Endothelial cell of umbilical vein (primary cell): ENCODE measurements around the gene TRMT112. TPM values are rescaled to one million over a fixed set of nuclear protein-coding genes. Genes with fewer than 3 reads are reported as not detected.
A peak's percentile ranks its signal among the peaks of the same experiment; 100 is the strongest.

Source experiments
- BruUV-seq: library from RNA; stranded (reverse); fragments of 400-500 nt; replicated peaks from 2 replicates; lab custom pipeline; 2021; lab: Mats Ljungman, UMichigan
- CTCF ChIA-PET: fragments of 300-600, 350-600 bp; sonication (Branson Sonifier 250); formaldehyde crosslinking; loops from one replicate; lab custom pipeline; 2021; ENCODE audit warnings: antibody characterized with exemption, inconsistent platforms; lab: Charles Lee
- POLR2A ChIA-PET: fragments of 300-600, 350-600 bp; sonication (Branson Sonifier 250); formaldehyde crosslinking; loops from one replicate; lab custom pipeline; 2021; ENCODE audit warnings: antibody characterized with exemption, inconsistent platforms; lab: Charles Lee
- DNase-seq: peaks from one replicate; pipeline ENCODE4 v3.0.0-alpha.2; 2011; ENCODE audit warnings: low read depth, low spot score
- FAIRE-seq: peaks from 2 replicates; lab custom pipeline; 2011; peaks lifted over from hg19 to GRCh38; lab: Jason Lieb, UNC
- H2AFZ ChIP-seq: 2 replicates; pipeline ENCODE4 v1.6.0; 2012; ENCODE audit warnings: low read depth, low read length, control low read depth, inconsistent platforms
- H3K27ac ChIP-seq: 2 replicates; pipeline ENCODE4 v1.5.1; 2011; ENCODE audit warnings: low read depth, mild to moderate bottlenecking, control low read depth, low read length, moderate library complexity; ENCODE audit not compliant: insufficient read depth
- H3K27me3 ChIP-seq, 2 experiments: 2 replicates each; pipeline versions ENCODE4 v1.6.0 to v1.6.1; 2011; ENCODE audit warnings: low read length in 2 of 2, mixed read lengths in 1 of 2; ENCODE audit not compliant: control insufficient read depth in 2 of 2, insufficient read depth in 2 of 2
- H3K36me3 ChIP-seq, 2 experiments: 2 replicates in 1 of 2; 3 replicates in 1 of 2; pipeline ENCODE4 v1.5.1; 2011; ENCODE audit warnings: low read length in 2 of 2, mild to moderate bottlenecking in 1 of 2, moderate library complexity in 1 of 2; ENCODE audit not compliant: control insufficient read depth in 2 of 2, insufficient read depth in 2 of 2; ENCODE audit errors: extremely low read depth in 1 of 2
- H3K4me1 ChIP-seq: 3 replicates; pipeline ENCODE4 v1.5.1; 2011; ENCODE audit warnings: mild to moderate bottlenecking, low read length; ENCODE audit not compliant: control insufficient read depth, insufficient read depth; ENCODE audit errors: extremely low read depth
- H3K4me2 ChIP-seq: 2 replicates; pipeline ENCODE4 v1.6.1; 2011; ENCODE audit warnings: low read length, control low read depth, mixed read lengths; ENCODE audit not compliant: insufficient read depth
- H3K4me3 ChIP-seq, 3 experiments: fragments of 200-600 bp in 1 of 3; sonication (generic), shearing (Covaris generic) in 1 of 3; replicated peaks in 1 of 3; 2 replicates each; pipeline ENCODE4 v1.5.1; 2011 to 2016; ENCODE audit warnings: control low read depth in 3 of 3, low read length in 3 of 3, mild to moderate bottlenecking in 2 of 3, inconsistent platforms in 1 of 3, low read depth in 1 of 3, moderate library complexity in 1 of 3; ENCODE audit not compliant: insufficient read depth in 1 of 3
- H3K79me2 ChIP-seq: 2 replicates; pipeline ENCODE4 v1.6.0; 2012; ENCODE audit warnings: low read length, inconsistent platforms; ENCODE audit not compliant: control insufficient read depth, insufficient read depth
- H3K9ac ChIP-seq: replicated peaks from 2 replicates; pipeline ENCODE3; 2011; ENCODE audit warnings: low read length, control low read depth; ENCODE audit not compliant: insufficient read depth; ENCODE audit errors: extremely low read depth
- H3K9me1 ChIP-seq: replicated peaks from 3 replicates; pipeline ENCODE4 v1.6.0; 2011; ENCODE audit warnings: mild to moderate bottlenecking, low read length; ENCODE audit not compliant: control insufficient read depth, insufficient read depth; ENCODE audit errors: extremely low read depth
- H3K9me3 ChIP-seq: replicated peaks from 2 replicates; pipeline ENCODE4 v1.5.1; 2012; ENCODE audit warnings: low read length, inconsistent platforms; ENCODE audit not compliant: control insufficient read depth, insufficient read depth
- H4K20me1 ChIP-seq: replicated peaks from 2 replicates; pipeline ENCODE3; 2011; ENCODE audit warnings: mild to moderate bottlenecking, low read length; ENCODE audit not compliant: control insufficient read depth, insufficient read depth; ENCODE audit errors: extremely low read depth
- CTCF ChIP-seq, 2 donors: IDR thresholded peaks; 1 replicate in 1 of 2; 2 replicates in 1 of 2; pipeline ENCODE4 v1.5.1; 2011; ENCODE audit warnings: low read length in 2 of 2, mild to moderate bottlenecking in 2 of 2, moderate library complexity in 2 of 2, control low read depth in 1 of 2, inconsistent platforms in 1 of 2, low read depth in 1 of 2; ENCODE audit not compliant: insufficient read depth in 1 of 2; ENCODE audit errors: extremely low read depth in 1 of 2
- FOS ChIP-seq: IDR thresholded peaks from 2 replicates; pipeline ENCODE4 v1.6.1; 2011; ENCODE audit warnings: mild to moderate bottlenecking, low read length, moderate library complexity, borderline replicate concordance; ENCODE audit not compliant: insufficient read depth
- GATA2 ChIP-seq: IDR thresholded peaks from 2 replicates; pipeline ENCODE4 v1.7.0; 2011; ENCODE audit warnings: low read depth, mild to moderate bottlenecking, moderate library complexity, mixed read lengths, low read length; ENCODE audit not compliant: insufficient read length, insufficient read depth
- JUN ChIP-seq: IDR thresholded peaks from 2 replicates; pipeline ENCODE4 v1.6.1; 2011; ENCODE audit warnings: borderline replicate concordance, low read depth; ENCODE audit not compliant: insufficient read length, insufficient read depth
- MAX ChIP-seq: IDR thresholded peaks from 2 replicates; pipeline ENCODE4 v1.6.1; 2011; ENCODE audit not compliant: insufficient read depth, insufficient read length
- POLR2A ChIP-seq: IDR thresholded peaks from 2 replicates; pipeline ENCODE4 v1.6.1; 2012; ENCODE audit warnings: low read depth, mild to moderate bottlenecking, control low read depth, low read length
- POLR2AphosphoS5 ChIP-seq: IDR thresholded peaks from 2 replicates; pipeline ENCODE4 v1.6.1; 2012; ENCODE audit warnings: low read depth, mild to moderate bottlenecking, control low read depth, low read length, moderate library complexity; ENCODE audit not compliant: insufficient read depth
- dilution Hi-C: fragments of 300-500 bp; cut with MboI; formaldehyde crosslinking; loops from one replicate; pipeline ENCODE4 v1.15.0; 2019; ENCODE audit warnings: low sequenced_read_pairs; ENCODE audit not compliant: extremely low pct_ligation_motif_present
- intact Hi-C: fragments of 100-400 bp; cut with micrococcal nuclease; formaldehyde crosslinking; loops from one replicate; pipeline ENCODE4 v1.10.0; 2022
- polyA plus RNA-seq, 4 experiments: library from polyadenylated mRNA; depleted of rRNA in 3 of 4; stranded (reverse) in 3 of 4; unstranded in 1 of 4; fragments of >200 nt; gene quantifications; 2 replicates each; pipeline versions ENCODE4 v1.2.1 to v1.2.3, GENCODE V29; 2011 to 2012; ENCODE audit warnings: missing spikeins in 1 of 4
- total RNA-seq: library from RNA; stranded (reverse); gene quantifications from 2 replicates; pipeline ENCODE4 v1.2.3, GENCODE V29; 2021

Gene TRMT112
- total and polyA plus RNA-seq, 2 donors (not counting 3 experiments of a cell fraction or from before 2014, with no cell fraction given), result 195 to 575 TPM

- no TSS peak for BruUV-seq
- Histone ChIP-seq H3K27ac (peak overlapping the region; percentile 58), H3K9me1 (no peaks in the 10 kb centered on the region), H4K20me1 (no peaks in the 10 kb centered on the region), H3K36me3 (peaks cover 0 to 2% of the 10 kb centered on the region in 2 experiments), H3K79me2 (peaks cover 8% of the 10 kb centered on the region), H2AFZ (peak overlapping the region; percentile 87), H3K9me3 (no peaks in the 10 kb centered on the region), H3K4me1 (peaks cover 22% of the 10 kb centered on the region), H3K27me3 (no peaks in the 10 kb centered on the region), H3K9ac (peak overlapping the region; percentile 21), H3K4me3 (peak overlapping the region in 2 of 3 experiments; percentile 7 to 23), H3K4me2 (peak overlapping the region; percentile 24)
- TF ChIP-seq POLR2A (no peak), FOS (peak; percentile 90), MAX (no peak), POLR2AphosphoS5 (peak; percentile 52), GATA2 (no peak), JUN (peak; percentile 5), CTCF (IDR thresholded peaks at IDR 0.05; ENCODE audit: extremely low read depth in 1 of 2, insufficient read depth in 1 of 2, low read depth in 1 of 2, low read length in 2 of 2) (peak; percentile 86 to 87)
- FAIRE-seq (peak; percentile 96), DNase-seq (peak; percentile 87)
- ChIA-PET POLR2A (interaction anchor here (1.7 kb wide), 1 partner anchor 12 kb away, joined by 11 read pairs; no protein-coding TSS in a partner anchor), CTCF (interaction anchor here (0.6 to 5.5 kb wide), 34 partner anchors 9 to 354 kb away, joined by 3 to 107 read pairs (median 6); partner anchors contain the start of genes BAD, CATSPERZ, ESRRA and FERMT3)
- dilution Hi-C loops (no loop called here), intact Hi-C loops (loop anchor here (1.0 to 5.0 kb wide), 3 partner anchors 38 to 113 kb away; partner anchors contain the start of genes ESRRA, FKBP2 and TRMT112)
Observed at GRCh38 chr11:64355078-64355940, 38.0 kb upstream of the TRMT112 start.
